MCF 10A (cell line): ENCODE results near the gene MYF5. TPM values are rescaled to one million over a fixed set of nuclear protein-coding genes. Genes with fewer than 3 reads are reported as not detected.

Source experiments
- BruUV-seq: library from RNA; stranded (reverse); fragments of 400-500 nt; replicated peaks from 2 replicates; lab custom pipeline; 2021; lab: Mats Ljungman, UMichigan
- CTCF ChIA-PET: fragments of 300-600 bp; sonication (Branson Sonifier 250); formaldehyde crosslinking; extraction: SDS; loops from one replicate; lab custom pipeline; 2021; ENCODE audit warnings: antibody characterized with exemption, inconsistent platforms; lab: Yijun Ruan, JAX
- POLR2A ChIA-PET: fragments of 300-600, 350-650 bp; sonication (Branson Sonifier 250); formaldehyde crosslinking; extraction: SDS; loops from one replicate; lab custom pipeline; 2020; ENCODE audit warnings: antibody characterized with exemption, inconsistent platforms; lab: Yijun Ruan, JAX
- DNase-seq: peaks from one replicate; pipeline ENCODE4 v3.0.0-alpha.2; 2018; ENCODE audit not compliant: unreplicated experiment
- H3K27ac Mint-ChIP-seq: one replicate; pipeline ENCODE4 v1.8.0; 2022; ENCODE audit warnings: mild to moderate bottlenecking, low read depth, mixed read lengths; ENCODE audit not compliant: unreplicated experiment
- H3K27me3 Mint-ChIP-seq: one replicate; pipeline ENCODE4 v1.8.0; 2022; ENCODE audit warnings: mixed read lengths; ENCODE audit not compliant: insufficient read depth, unreplicated experiment
- H3K36me3 Mint-ChIP-seq: one replicate; pipeline ENCODE4 v1.8.0; 2022; ENCODE audit warnings: mild to moderate bottlenecking, moderate library complexity, mixed read lengths; ENCODE audit not compliant: insufficient read depth, unreplicated experiment
- H3K4me1 Mint-ChIP-seq: one replicate; pipeline ENCODE4 v1.8.0; 2022; ENCODE audit warnings: mixed read lengths; ENCODE audit not compliant: insufficient read depth, unreplicated experiment
- H3K4me3 Mint-ChIP-seq: one replicate; pipeline ENCODE4 v1.8.0; 2022; ENCODE audit warnings: mild to moderate bottlenecking, moderate library complexity, mixed read lengths; ENCODE audit not compliant: unreplicated experiment
- H3K9me3 Mint-ChIP-seq: one replicate; pipeline ENCODE4 v1.8.0; 2022; ENCODE audit warnings: mixed read lengths; ENCODE audit not compliant: unreplicated experiment
- intact Hi-C: fragments of 100-400 bp; cut with micrococcal nuclease; formaldehyde crosslinking; loops from 2 replicates; pipeline ENCODE4 v1.14.1; 2022
- total RNA-seq: library from RNA; stranded (reverse); gene quantifications from 2 replicates; pipeline ENCODE4 v1.2.3, GENCODE V29; 2022
- TF ChIP-seq, protein P1 (sequence below): fragments of 200-600 bp; IDR thresholded peaks from one replicate; pipeline ENCODE4 v1.8.0; 2022; ENCODE audit warnings: antibody characterized with exemption, mild to moderate bottlenecking; ENCODE audit not compliant: unreplicated experiment

Gene MYF5
- total RNA-seq, 1 experiment from 2014 or later, result not detected

DNA sequence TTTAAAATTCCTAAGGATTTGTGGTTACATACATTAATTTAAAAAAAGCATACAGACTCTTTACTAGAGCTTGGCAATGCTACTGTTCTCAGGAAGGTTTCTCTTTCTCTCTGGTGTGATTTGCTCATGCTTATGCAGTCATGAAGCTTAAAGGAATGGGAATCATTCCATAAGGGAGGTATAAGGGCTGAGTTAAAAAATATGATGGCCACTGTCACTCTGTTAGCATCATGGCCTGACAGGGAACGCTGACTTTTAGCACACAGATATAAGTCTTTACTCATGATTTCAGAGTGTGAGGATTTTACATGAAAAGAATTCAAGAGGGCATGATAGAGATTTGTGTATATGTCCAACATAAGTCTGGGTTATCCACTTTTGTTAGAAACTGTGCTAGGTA is 3.8 kb downstream of the MYF5 start:
- Mint-ChIP-seq H3K27me3 (peaks cover 20% of the 10 kb centered on the region), H3K4me3 (no peak overlapping the region), H3K9me3 (no peaks in the 10 kb centered on the region), H3K4me1 (no peaks in the 10 kb centered on the region), H3K27ac (no peak overlapping the region), H3K36me3 (no peaks in the 10 kb centered on the region)
- POLR2A ChIA-PET, result interaction anchor here (0.6 kb wide), 1 partner anchor 16 kb away, joined by 3 read pairs; no protein-coding TSS in a partner anchor
- no TSS peak for BruUV-seq
- TF ChIP-seq, protein P1, sequence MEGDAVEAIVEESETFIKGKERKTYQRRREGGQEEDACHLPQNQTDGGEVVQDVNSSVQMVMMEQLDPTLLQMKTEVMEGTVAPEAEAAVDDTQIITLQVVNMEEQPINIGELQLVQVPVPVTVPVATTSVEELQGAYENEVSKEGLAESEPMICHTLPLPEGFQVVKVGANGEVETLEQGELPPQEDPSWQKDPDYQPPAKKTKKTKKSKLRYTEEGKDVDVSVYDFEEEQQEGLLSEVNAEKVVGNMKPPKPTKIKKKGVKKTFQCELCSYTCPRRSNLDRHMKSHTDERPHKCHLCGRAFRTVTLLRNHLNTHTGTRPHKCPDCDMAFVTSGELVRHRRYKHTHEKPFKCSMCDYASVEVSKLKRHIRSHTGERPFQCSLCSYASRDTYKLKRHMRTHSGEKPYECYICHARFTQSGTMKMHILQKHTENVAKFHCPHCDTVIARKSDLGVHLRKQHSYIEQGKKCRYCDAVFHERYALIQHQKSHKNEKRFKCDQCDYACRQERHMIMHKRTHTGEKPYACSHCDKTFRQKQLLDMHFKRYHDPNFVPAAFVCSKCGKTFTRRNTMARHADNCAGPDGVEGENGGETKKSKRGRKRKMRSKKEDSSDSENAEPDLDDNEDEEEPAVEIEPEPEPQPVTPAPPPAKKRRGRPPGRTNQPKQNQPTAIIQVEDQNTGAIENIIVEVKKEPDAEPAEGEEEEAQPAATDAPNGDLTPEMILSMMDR, result no peak
- CTCF ChIA-PET, result no interaction called here
- DNase-seq, result no peak
- intact Hi-C loops, result no loop called here

DNA sequence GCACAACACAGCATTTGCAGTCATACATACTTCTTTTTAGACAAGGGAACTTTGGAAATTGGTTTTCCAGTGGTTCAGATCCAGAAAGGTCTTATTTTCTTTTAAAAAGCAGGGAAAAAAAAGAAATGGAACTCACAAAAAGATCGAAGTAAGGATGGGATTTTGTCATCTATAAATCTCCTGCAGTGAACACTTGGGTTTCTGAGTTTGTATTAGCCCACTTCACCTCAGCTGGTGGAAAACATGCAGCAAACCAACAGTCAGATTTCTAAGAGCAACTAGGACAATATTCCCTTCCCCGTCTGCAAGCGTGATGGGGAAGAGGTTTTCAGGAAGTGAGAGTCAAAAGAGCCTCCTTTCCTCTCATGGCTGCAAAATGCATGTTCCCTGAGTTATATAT is 4.6 kb downstream of the MYF5 start:
- Mint-ChIP-seq H3K27me3 (peaks cover 18% of the 10 kb centered on the region), H3K4me1 (no peaks in the 10 kb centered on the region), H3K4me3 (no peak overlapping the region), H3K36me3 (no peaks in the 10 kb centered on the region), H3K9me3 (no peaks in the 10 kb centered on the region), H3K27ac (no peak overlapping the region)
- intact Hi-C loops, result no loop called here
- CTCF ChIA-PET, result no interaction called here
- POLR2A ChIA-PET, result no interaction called here
- TF ChIP-seq, protein P1, result no peak
- no TSS peak for BruUV-seq
- no peak for DNase-seq

DNA sequence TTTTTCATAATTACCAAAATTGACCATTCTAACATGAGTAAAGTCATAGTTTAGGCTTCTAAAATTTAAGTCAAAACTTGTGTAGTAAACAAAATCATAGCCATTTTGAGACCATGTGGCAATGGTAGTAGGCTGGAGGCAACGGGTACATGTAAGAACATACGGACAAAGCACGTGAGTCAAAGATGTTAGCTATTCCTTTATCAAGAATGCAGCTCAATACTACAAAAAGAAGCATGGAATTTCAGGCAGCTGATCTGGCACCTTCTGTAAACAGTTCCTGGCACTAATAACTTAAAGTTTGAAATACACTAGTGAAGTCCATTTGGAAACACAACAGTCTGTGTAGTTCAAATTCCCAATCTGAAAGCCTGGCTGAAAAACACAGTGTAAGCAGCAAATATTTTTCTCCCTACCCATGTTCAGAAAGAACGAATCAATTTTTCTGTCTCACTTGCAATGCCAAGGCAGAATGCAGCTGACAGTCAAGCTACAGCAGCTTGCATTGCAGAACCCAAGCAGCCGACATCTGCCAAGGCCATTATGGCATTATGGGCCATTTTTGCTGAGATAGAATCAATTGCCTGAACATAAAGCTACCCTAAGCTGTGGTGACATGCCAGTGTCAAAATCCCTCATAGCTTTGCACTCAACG is 29.3 kb downstream of the MYF5 start:
- no TSS peak for BruUV-seq
- CTCF ChIA-PET, result no interaction called here
- Mint-ChIP-seq H3K36me3 (no peaks in the 10 kb centered on the region), H3K4me3 (no peak overlapping the region), H3K27ac (no peak overlapping the region), H3K9me3 (no peaks in the 10 kb centered on the region), H3K27me3 (peaks cover 87% of the 10 kb centered on the region), H3K4me1 (no peaks in the 10 kb centered on the region)
- intact Hi-C loops, result no loop called here
- TF ChIP-seq, protein P1, result no peak
- no peak for DNase-seq
- POLR2A ChIA-PET, result no interaction called here

DNA sequence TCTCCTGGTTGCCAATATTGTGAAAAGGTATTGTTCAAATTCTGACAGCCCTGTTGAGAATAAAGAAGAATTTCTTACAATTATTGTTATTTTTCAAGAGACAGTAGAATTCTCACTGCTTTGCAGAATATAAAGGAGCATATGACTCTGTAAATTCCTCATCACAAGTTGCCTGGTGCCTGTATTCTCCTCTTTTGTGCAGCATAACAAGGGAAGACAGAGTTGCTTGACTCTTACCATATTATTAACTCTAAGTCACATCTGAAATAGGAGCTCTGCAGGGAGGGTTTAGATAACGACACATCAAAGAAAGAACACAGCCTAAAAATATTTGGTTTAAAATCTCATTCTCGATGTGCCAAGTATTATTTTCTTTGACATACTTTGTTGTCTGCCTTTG is 31.1 kb downstream of the MYF5 start:
- POLR2A ChIA-PET, result no interaction called here
- no TSS peak for BruUV-seq

More for the DNA sequence above, 31.1 kb downstream of the MYF5 start:
- CTCF ChIA-PET, result interaction anchor here (1.2 kb wide), 1 partner anchor 17 kb away, joined by 5 read pairs; no protein-coding TSS in a partner anchor
- H3K27me3 Mint-ChIP-seq, result peaks cover 75% of the 10 kb centered on the region
- H3K4me3 Mint-ChIP-seq, result no peak overlapping the region
- TF ChIP-seq, protein P1, result no peak
- no peak for DNase-seq
- no peaks in the 10 kb centered on the region for H3K36me3 Mint-ChIP-seq
- H3K9me3 Mint-ChIP-seq, result no peaks in the 10 kb centered on the region
- H3K4me1 Mint-ChIP-seq, result no peaks in the 10 kb centered on the region
- intact Hi-C loops, result no loop called here
- H3K27ac Mint-ChIP-seq, result no peak overlapping the region
